SK-N-SH treated with all-trans-retinoic acid at 6 μM for 48 hours (cell line): ENCODE results near the gene GREM1.

Source experiments
- ARNTL ChIP-seq: fragments of 450-650 bp; formaldehyde crosslinking; IDR thresholded peaks from 2 replicates; pipeline ENCODE4 v1.5.0; 2020; ENCODE audit warnings: low read depth, mild to moderate bottlenecking, moderate library complexity, borderline replicate concordance
- CREB5 ChIP-seq: fragments of 250-450 bp; sonication (Bioruptor Pico); IDR thresholded peaks from 2 replicates; pipeline ENCODE4 v1.5.1; 2020; ENCODE audit warnings: low read depth, mild to moderate bottlenecking, moderate library complexity
- RARB ChIP-seq: fragments of 250-450 bp; sonication (Bioruptor Pico); IDR thresholded peaks from 2 replicates; pipeline ENCODE4 v1.8.0; 2021; ENCODE audit warnings: mild to moderate bottlenecking, moderate library complexity
- TCF4 ChIP-seq: fragments of 250-450 bp; sonication (Bioruptor Pico); IDR thresholded peaks from 2 replicates; pipeline ENCODE4 v1.8.0; 2021; ENCODE audit warnings: mild to moderate bottlenecking, moderate library complexity, borderline replicate concordance
- TSHZ2 ChIP-seq: fragments of 250-450 bp; sonication (Bioruptor Pico); IDR thresholded peaks from 2 replicates; pipeline ENCODE4 v1.5.0; 2020; ENCODE audit warnings: mild to moderate bottlenecking, moderate library complexity
- ZFP3 ChIP-seq: fragments of 250-450 bp; sonication (Bioruptor Pico); IDR thresholded peaks from 2 replicates; pipeline ENCODE4 v1.5.0; 2020; ENCODE audit warnings: mild to moderate bottlenecking, moderate library complexity
- ZFP30 ChIP-seq: fragments of 450-650 bp; formaldehyde crosslinking; IDR thresholded peaks from 2 replicates; pipeline ENCODE4 v1.5.0; 2022; ENCODE audit warnings: mild to moderate bottlenecking, moderate library complexity
- TF ChIP-seq, protein P1 (sequence below): fragments of 250-450 bp; sonication (Bioruptor Pico); IDR thresholded peaks from 2 replicates; pipeline ENCODE4 v1.8.0; 2021; ENCODE audit warnings: low read depth, mild to moderate bottlenecking, moderate library complexity, borderline replicate concordance

GRCh38 chr15:32765236-32765635 lies 47.4 kb downstream of the GREM1 start:
- TF ChIP-seq CREB5 (CRISPR knock-in tag) (no peak), ZFP30 (CRISPR knock-in tag) (no peak), RARB (CRISPR knock-in tag) (no peak), ZFP3 (CRISPR knock-in tag) (no peak), TSHZ2 (CRISPR knock-in tag) (no peak), ARNTL (CRISPR knock-in tag) (no peak), TCF4 (CRISPR knock-in tag) (no peak)
- TF ChIP-seq, protein P1, sequence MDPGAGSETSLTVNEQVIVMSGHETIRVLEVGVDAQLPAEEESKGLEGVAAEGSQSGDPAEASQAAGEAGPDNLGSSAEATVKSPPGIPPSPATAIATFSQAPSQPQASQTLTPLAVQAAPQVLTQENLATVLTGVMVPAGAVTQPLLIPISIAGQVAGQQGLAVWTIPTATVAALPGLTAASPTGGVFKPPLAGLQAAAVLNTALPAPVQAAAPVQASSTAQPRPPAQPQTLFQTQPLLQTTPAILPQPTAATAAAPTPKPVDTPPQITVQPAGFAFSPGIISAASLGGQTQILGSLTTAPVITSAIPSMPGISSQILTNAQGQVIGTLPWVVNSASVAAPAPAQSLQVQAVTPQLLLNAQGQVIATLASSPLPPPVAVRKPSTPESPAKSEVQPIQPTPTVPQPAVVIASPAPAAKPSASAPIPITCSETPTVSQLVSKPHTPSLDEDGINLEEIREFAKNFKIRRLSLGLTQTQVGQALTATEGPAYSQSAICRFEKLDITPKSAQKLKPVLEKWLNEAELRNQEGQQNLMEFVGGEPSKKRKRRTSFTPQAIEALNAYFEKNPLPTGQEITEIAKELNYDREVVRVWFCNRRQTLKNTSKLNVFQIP: no peak
